Mucosa of rectum (tissue), 2 donors: ENCODE measurements around the gene IRGC.

ENCODE experiments used
- H3K27ac ChIP-seq, 2 donors: one replicate each; pipeline ENCODE4 v1.7.0; 2013; ENCODE audit warnings: inconsistent platforms in 2 of 2, low read depth in 2 of 2, low read length in 2 of 2
- H3K27me3 ChIP-seq, 2 donors: one replicate each; pipeline ENCODE4 v1.7.0; 2013; ENCODE audit warnings: low read length in 2 of 2; ENCODE audit not compliant: control insufficient read depth in 2 of 2, insufficient read depth in 2 of 2
- H3K36me3 ChIP-seq, 2 donors: one replicate each; pipeline ENCODE4 v1.7.0; 2013; ENCODE audit warnings: low read length in 2 of 2; ENCODE audit not compliant: control insufficient read depth in 2 of 2, insufficient read depth in 2 of 2
- H3K4me1 ChIP-seq, 2 donors: one replicate each; pipeline ENCODE4 v1.7.0; 2013; ENCODE audit warnings: low read length in 2 of 2, mild to moderate bottlenecking in 1 of 2; ENCODE audit not compliant: control insufficient read depth in 2 of 2, insufficient read depth in 2 of 2
- H3K4me3 ChIP-seq, 2 donors: one replicate each; pipeline ENCODE4 v1.7.0; 2013; ENCODE audit warnings: low read length in 2 of 2
- H3K9ac ChIP-seq, 2 donors: one replicate each; pipeline ENCODE4 v1.7.0; 2013; ENCODE audit warnings: low read length in 2 of 2, low read depth in 1 of 2, mild to moderate bottlenecking in 1 of 2
- H3K9me3 ChIP-seq, 2 donors: one replicate each; pipeline ENCODE4 v1.7.0; 2013; ENCODE audit warnings: low read length in 2 of 2; ENCODE audit not compliant: control insufficient read depth in 2 of 2
- donor health status: healthy.
- donor health status: Normal muscosa, but diverticular disease.

The IRGC gene

GRCh38 chr19:43690890-43691289 is 25.0 kb upstream of the IRGC start:
- Histone ChIP-seq H3K27me3 (peaks cover 0 to 3% of the 10 kb centered on the region in 2 donors), H3K4me1 (peaks cover 7 to 9% of the 10 kb centered on the region in 2 donors), H3K4me3 (no peak overlapping the region), H3K9me3 (peaks cover 4 to 5% of the 10 kb centered on the region in 2 donors), H3K9ac (no peak overlapping the region), H3K27ac (no peak overlapping the region), H3K36me3 (no peaks in the 10 kb centered on the region)

DNA sequence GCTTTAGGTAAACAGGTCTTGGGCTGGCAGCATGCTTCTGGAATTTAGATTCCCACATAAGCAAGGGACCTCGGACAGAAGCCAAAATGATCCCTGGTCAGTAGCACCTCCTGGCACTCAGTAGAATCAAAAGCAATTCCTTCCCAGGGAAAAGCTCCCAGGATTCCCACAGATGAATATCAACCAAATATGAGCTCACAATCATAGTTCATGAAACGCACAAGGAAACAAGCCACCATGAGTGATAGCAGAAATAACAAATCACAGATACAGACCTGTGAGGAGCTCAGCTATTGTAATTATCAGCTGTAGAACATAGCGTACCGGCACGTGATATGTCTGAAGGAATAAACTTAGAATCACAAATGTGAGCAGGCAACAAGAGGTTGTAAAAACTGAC is 24.1 kb upstream of the IRGC start:
- Histone ChIP-seq H3K9ac (no peak overlapping the region), H3K27me3 (peaks cover 0 to 3% of the 10 kb centered on the region in 2 donors), H3K27ac (no peak overlapping the region), H3K36me3 (no peaks in the 10 kb centered on the region), H3K4me3 (no peak overlapping the region), H3K9me3 (peaks cover 5% of the 10 kb centered on the region in 2 donors), H3K4me1 (peaks cover 7 to 9% of the 10 kb centered on the region in 2 donors)

DNA sequence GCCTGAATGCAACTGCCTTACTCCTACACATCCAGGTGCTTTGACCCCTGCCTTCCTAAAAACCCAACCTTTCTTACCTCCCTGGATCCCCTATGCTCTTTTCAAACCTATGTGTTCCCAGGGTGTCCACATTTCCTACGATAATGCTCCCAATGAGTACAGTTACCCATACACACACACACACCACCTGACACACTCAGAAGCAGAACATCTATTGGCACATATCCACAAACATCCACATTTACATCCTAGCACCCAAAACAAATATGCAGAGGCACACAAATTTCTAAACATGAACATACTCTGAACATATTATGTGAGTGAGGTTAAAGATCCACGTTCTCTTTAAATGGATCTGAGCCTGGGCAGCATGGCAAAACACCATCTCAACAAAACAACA is 23.5 kb upstream of the IRGC start:
- Histone ChIP-seq H3K36me3 (no peaks in the 10 kb centered on the region), H3K9ac (no peak overlapping the region), H3K9me3 (peaks cover 5% of the 10 kb centered on the region in 2 donors), H3K27me3 (peaks cover 0 to 4% of the 10 kb centered on the region in 2 donors), H3K27ac (no peak overlapping the region), H3K4me3 (no peak overlapping the region), H3K4me1 (peaks cover 7 to 9% of the 10 kb centered on the region in 2 donors)

DNA sequence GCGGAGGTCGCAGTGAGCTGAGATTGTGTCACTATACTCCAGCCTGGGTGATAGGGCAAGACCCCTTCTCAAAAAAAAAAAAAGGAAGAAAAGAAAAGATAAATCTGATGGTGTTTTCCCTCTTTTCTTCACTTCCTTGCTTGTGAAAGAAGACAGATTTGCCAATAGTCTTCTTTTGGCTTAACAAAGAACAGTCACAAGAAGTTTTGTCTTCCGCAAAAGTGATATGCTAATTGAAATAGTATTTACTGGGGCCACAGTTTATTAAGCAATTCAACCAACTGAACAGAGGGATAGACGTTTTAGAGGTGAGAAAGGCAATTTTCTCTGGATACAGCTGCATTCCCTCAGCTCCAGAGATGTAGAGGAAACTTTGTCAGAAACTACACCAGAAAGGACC is 23.0 kb upstream of the IRGC start:
- peaks cover 0 to 5% of the 10 kb centered on the region in 2 donors for H3K27me3 ChIP-seq
- H3K4me1 ChIP-seq, result peaks cover 7 to 9% of the 10 kb centered on the region in 2 donors
- peaks cover 5% of the 10 kb centered on the region in 2 donors for H3K9me3 ChIP-seq
- H3K9ac ChIP-seq, result no peak overlapping the region
- no peak overlapping the region for H3K27ac ChIP-seq
- H3K36me3 ChIP-seq, result no peaks in the 10 kb centered on the region
- H3K4me3 ChIP-seq, result no peak overlapping the region

DNA sequence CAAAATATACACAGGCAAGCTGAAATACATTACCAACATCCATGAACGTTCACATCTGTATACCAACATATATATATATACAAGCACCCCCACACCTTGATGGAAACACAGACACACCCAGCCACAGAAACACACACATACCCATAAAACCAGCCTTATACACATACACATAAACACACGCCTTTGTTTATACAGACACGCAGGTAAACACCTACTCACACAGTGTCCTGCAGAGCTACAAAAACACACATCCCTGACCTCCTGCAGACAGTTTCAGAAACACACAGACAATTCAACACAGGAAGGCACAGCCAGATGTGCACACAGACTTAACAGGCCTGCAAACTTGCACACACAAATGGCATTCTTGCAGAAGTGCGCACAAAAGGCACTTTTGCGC is 21.3 kb upstream of the IRGC start:
- peak overlapping the region in 1 of 2 donors; percentile 11 for H3K27ac ChIP-seq
- H3K4me1 ChIP-seq, result peaks cover 9 to 12% of the 10 kb centered on the region in 2 donors
- no peak overlapping the region for H3K9ac ChIP-seq
- no peaks in the 10 kb centered on the region for H3K36me3 ChIP-seq
- H3K9me3 ChIP-seq, result peaks cover 5% of the 10 kb centered on the region in 2 donors
- H3K27me3 ChIP-seq, result peaks cover 2 to 5% of the 10 kb centered on the region in 2 donors
- no peak overlapping the region for H3K4me3 ChIP-seq

DNA sequence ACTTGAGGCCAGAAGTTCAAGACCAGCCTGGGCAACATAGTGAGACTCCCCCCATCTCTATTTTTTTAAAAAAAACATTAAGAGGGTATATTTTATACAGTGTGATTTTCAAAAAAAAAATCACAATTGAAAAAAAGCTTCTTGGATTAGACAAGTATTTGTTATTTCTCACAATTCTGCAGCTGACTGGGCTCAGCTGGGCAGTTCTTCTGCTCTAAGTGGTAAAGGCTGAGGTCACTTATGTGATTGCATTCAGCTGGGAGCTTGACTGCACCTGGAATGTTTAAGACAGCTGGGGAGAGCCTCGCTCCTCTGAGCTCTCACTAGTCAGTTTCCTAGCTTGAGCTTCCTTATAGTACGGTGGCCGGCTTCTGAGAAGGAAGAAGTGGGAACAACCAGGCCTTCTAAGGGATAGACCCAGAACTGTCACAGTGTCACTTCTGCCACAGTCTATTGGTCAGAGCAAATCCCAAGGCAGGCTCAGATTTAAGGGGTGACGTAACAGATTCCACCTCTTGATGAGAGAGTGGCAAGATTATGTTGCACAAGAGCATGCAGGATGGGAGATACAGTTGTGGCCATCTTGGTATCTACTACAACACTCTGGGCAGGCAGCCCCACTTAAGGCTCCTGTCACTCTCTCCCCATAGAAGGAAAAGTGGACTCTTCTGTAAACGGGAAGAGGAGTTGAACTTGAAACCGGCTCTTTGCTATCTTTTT is 19.7 kb upstream of the IRGC start:
- Histone ChIP-seq H3K9me3 (peaks cover 5% of the 10 kb centered on the region in 2 donors), H3K4me1 (peaks cover 20 to 23% of the 10 kb centered on the region in 2 donors), H3K9ac (no peak overlapping the region), H3K36me3 (no peaks in the 10 kb centered on the region), H3K4me3 (no peak overlapping the region), H3K27ac (no peak overlapping the region), H3K27me3 (peaks cover 2 to 5% of the 10 kb centered on the region in 2 donors)

DNA sequence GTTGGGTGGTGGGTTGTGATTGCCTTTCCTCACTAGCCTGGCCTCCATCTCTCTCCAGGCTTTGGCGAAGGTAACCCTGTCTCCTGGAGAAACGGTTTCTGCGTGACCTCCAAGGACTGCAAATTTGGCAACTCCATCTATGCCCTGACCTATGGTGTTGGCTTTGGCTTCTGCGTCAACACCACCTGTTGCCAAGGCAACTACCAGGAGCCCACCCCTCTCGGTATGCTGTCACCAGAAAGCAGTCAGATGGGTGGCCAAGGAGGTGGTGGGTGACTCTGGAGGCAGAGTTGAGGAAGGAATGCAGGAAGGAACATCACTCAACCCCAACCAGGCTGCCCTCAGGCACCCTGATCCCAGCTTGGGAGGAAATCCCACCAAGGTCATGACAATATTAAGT is 18.6 kb upstream of the IRGC start:
- Histone ChIP-seq H3K4me3 (no peak overlapping the region), H3K27ac (no peak overlapping the region), H3K9me3 (peaks cover 0 to 2% of the 10 kb centered on the region in 2 donors), H3K36me3 (no peaks in the 10 kb centered on the region), H3K9ac (no peak overlapping the region), H3K27me3 (peaks cover 2 to 3% of the 10 kb centered on the region in 2 donors), H3K4me1 (peaks cover 23 to 28% of the 10 kb centered on the region in 2 donors)

GRCh38 chr19:43699506-43700394 is 16.1 kb upstream of the IRGC start:
- Histone ChIP-seq H3K4me1 (peaks cover 19 to 25% of the 10 kb centered on the region in 2 donors), H3K4me3 (peak overlapping the region in 1 of 2 donors; percentile 51), H3K9ac (peak overlapping the region; percentile 24 to 61), H3K9me3 (peaks cover 0 to 2% of the 10 kb centered on the region in 2 donors), H3K27me3 (peaks cover 2% of the 10 kb centered on the region in 2 donors), H3K27ac (peak overlapping the region; percentile 85), H3K36me3 (no peaks in the 10 kb centered on the region)

DNA sequence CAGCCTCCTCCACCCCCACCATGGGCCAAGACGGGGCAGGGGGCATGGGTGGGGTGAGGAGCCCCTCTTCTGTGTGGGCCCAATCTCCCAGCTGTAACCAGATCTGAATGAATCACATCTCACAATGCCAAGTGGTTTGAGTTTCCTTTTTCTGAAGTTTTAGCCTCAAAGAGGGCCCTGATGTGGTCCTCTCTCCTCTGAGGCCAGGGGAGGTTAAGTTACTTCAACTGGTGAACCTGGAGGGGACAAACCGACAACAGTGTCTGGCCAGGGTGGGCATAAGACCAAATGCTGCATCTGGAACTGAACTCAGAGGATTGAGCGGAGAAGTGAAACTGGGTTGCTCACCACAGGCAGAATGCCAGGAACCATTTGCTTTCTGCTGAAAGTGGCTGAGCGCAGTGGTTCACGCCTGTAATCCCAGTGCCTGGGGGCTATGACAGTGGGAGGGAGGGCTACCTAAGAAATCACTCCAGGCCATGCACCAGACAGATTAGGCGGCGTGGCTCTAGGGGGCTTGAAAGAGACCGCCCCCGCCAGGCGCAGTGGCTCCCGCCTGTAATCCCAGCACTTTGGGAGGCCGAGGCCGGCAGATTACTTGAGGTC is 15.4 kb upstream of the IRGC start:
- H3K4me3 ChIP-seq, result peak overlapping the region; percentile 41 to 71
- H3K9me3 ChIP-seq, result peaks cover 0 to 2% of the 10 kb centered on the region in 2 donors
- H3K27ac ChIP-seq, result peak overlapping the region; percentile 85
- H3K9ac ChIP-seq, result peak overlapping the region in 1 of 2 donors; percentile 42
- H3K27me3 ChIP-seq, result peaks cover 2% of the 10 kb centered on the region in 2 donors
- peaks cover 15 to 22% of the 10 kb centered on the region in 2 donors for H3K4me1 ChIP-seq
- H3K36me3 ChIP-seq, result no peaks in the 10 kb centered on the region
